Prostate gland (tissue), 2 donors: ENCODE results near the gene EOLA1. TPM values are rescaled to one million over a fixed set of nuclear protein-coding genes. Genes with fewer than 3 reads are reported as not detected.
"Not testable (repeated sequence)": the region's sequence is repeated elsewhere in the genome, so short reads cannot be mapped to it uniquely, and the experiment has no call there.

Experiments
- DNase-seq: peaks from one replicate; pipeline ENCODE4 v3.0.0-alpha.2; 2019; ENCODE audit warnings: low spot score
- H3K27ac ChIP-seq, 2 donors: fragments of 200-600 bp; sonication (generic); 2 replicates each; pipeline ENCODE4 v1.5.1; 2017 to 2019
- H3K27me3 ChIP-seq: fragments of 200-600 bp; sonication (generic); replicated peaks from 2 replicates; pipeline ENCODE4 v1.5.1; 2019; ENCODE audit not compliant: insufficient read depth
- H3K36me3 ChIP-seq, 2 donors: fragments of 200-600 bp; sonication (generic); 1 replicate in 1 of 2; 2 replicates in 1 of 2; pipeline versions ENCODE4 v1.5.1 to v1.8.1; 2017 to 2019
- H3K4me1 ChIP-seq: fragments of 200-600 bp; sonication (generic); replicated peaks from 2 replicates; pipeline ENCODE4 v1.5.1; 2019
- H3K4me3 ChIP-seq, 2 donors: fragments of 200-600 bp; sonication (generic); 2 replicates each; pipeline ENCODE4 v1.5.1; 2017 to 2019
- H3K9me3 ChIP-seq: fragments of 200-600 bp; sonication (generic); 2 replicates; pipeline ENCODE4 v1.5.1; 2017
- POLR2A ChIP-seq: fragments of 450-650 bp; IDR thresholded peaks from one replicate; pipeline ENCODE4 v1.6.1; 2016; ENCODE audit warnings: antibody characterized with exemption, mild to moderate bottlenecking
- POLR2AphosphoS5 ChIP-seq: sonication (generic); formaldehyde crosslinking; IDR thresholded peaks from one replicate; pipeline ENCODE4 v1.6.1; 2017; ENCODE audit warnings: antibody characterized with exemption
- WGBS: methylation state at CpG from one replicate; pipeline ENCODE4 v1.1.5; 2018; 5-methylcytosine and 5-hydroxymethylcytosine counted together
- intact Hi-C: fragments of 100-400 bp; cut with DNase I; formaldehyde crosslinking; loops from one replicate; pipeline ENCODE4 v1.14.2; 2022
- total RNA-seq, 2 donors: library from RNA; depleted of rRNA; stranded (reverse); fragments of >200 nt; gene quantifications; one replicate each; pipeline ENCODE4 v1.1.0, GENCODE V29; 2016
- TF ChIP-seq, protein P1 (sequence below), 4 experiments: fragments of 200-600 bp in 2 of 4; fragments of 450-650 bp in 2 of 4; sonication (generic) in 2 of 4; IDR thresholded peaks; 1 replicate in 3 of 4; 2 replicates in 1 of 4; pipeline ENCODE4 v1.5.1; 2016 to 2019; ENCODE audit warnings: antibody characterized with exemption in 4 of 4, mild to moderate bottlenecking in 2 of 4, moderate library complexity in 2 of 4

The EOLA1 gene
- total RNA-seq, 2 donors from 2014 or later: 13.9 to 17.7 TPM

DNA sequence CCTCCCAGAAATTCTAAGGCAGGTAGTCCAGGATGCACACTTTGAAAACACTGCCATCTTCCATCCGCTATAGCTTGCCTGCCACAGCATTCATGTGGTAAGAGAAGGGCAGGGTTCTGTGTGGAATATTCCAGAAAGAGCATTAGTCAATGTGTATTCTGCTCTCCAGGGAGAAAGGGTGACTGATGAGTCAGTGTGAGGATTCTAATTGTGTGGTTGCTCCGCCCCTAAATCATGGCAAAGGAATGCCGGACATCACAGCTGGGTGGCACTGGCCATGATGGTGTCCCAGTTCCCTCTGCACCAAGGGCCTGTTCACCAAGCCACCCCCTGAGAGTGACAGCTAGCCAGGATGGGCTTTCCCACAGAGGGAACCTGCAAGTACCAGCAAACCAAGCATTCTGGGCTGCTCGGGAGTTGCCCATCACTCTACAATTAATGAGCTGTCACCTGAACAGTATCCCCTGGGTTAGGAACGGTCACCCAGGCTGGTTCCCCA is 45.2 kb upstream of the EOLA1 start:
- no peaks in the 10 kb centered on the region for H3K4me1 ChIP-seq
- no peak for DNase-seq
- no peaks in the 10 kb centered on the region for H3K36me3 ChIP-seq
- 92% methylated on average over 4 of the region's 5 CpGs for whole genome bisulfite sequencing
- TF ChIP-seq POLR2A (no peak), POLR2AphosphoS5 (no peak)
- TF ChIP-seq, protein P1, sequence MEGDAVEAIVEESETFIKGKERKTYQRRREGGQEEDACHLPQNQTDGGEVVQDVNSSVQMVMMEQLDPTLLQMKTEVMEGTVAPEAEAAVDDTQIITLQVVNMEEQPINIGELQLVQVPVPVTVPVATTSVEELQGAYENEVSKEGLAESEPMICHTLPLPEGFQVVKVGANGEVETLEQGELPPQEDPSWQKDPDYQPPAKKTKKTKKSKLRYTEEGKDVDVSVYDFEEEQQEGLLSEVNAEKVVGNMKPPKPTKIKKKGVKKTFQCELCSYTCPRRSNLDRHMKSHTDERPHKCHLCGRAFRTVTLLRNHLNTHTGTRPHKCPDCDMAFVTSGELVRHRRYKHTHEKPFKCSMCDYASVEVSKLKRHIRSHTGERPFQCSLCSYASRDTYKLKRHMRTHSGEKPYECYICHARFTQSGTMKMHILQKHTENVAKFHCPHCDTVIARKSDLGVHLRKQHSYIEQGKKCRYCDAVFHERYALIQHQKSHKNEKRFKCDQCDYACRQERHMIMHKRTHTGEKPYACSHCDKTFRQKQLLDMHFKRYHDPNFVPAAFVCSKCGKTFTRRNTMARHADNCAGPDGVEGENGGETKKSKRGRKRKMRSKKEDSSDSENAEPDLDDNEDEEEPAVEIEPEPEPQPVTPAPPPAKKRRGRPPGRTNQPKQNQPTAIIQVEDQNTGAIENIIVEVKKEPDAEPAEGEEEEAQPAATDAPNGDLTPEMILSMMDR (IDR thresholded peaks at IDR 0.05): no peak
- H3K27ac ChIP-seq: no peak overlapping the region
- no peaks in the 10 kb centered on the region for H3K27me3 ChIP-seq
- intact Hi-C loops: no loop called here
- H3K4me3 ChIP-seq: no peak overlapping the region
- no peaks in the 10 kb centered on the region for H3K9me3 ChIP-seq

DNA sequence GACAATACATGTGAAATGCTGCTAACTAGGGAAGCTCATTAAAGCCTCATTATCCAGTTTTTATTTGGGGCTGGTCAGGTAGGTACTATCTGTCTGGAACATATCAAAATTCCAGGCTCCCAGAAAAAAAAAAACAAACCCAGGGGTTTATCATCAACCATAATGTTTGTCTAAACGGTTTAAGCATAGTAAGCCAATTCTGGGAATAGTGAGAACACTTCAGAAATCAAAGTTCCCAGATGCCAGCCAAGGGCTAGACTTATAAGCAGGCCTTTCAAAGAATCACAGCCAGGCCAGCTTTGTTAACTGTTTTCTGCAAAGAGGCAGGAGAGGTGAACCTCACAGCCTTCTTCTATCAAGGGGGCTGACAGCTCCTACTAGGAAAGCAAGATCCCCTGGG is 43.8 kb upstream of the EOLA1 start:
- Histone ChIP-seq H3K4me3 (no peak overlapping the region), H3K9me3 (no peaks in the 10 kb centered on the region), H3K4me1 (no peaks in the 10 kb centered on the region), H3K27me3 (no peaks in the 10 kb centered on the region), H3K27ac (no peak overlapping the region), H3K36me3 (no peaks in the 10 kb centered on the region)
- TF ChIP-seq POLR2AphosphoS5 (no peak), POLR2A (no peak)
- TF ChIP-seq, protein P1 (IDR thresholded peaks at IDR 0.05): no peak
- 75% methylated on average over 1 of the region's 1 CpG for WGBS
- DNase-seq: no peak
- intact Hi-C loops: no loop called here

DNA sequence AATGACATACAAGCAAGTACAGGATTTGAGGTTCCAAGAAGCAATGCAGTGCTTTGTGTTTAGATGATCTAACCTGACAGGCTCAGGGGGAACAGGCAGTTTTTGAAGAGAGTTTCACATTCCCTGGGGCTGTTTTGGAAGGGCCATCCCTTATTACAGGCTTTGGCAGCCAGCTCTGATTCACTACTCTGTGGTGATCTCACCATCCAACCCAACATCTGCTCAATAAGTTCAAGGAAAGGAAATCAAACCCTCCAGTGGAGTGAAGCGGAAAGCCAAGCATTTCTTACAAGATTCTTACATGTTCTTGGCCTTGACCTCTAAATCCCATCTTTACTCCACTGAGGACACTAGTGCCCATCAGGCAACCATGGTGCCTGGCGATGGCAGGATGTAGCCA is 43.2 kb upstream of the EOLA1 start:
- DNase-seq: no peak
- no peaks in the 10 kb centered on the region for H3K9me3 ChIP-seq
- H3K4me1 ChIP-seq: no peaks in the 10 kb centered on the region
- 93% methylated on average over 2 of the region's 2 CpGs for WGBS
- no peaks in the 10 kb centered on the region for H3K27me3 ChIP-seq
- H3K36me3 ChIP-seq: no peaks in the 10 kb centered on the region
- no peak overlapping the region for H3K4me3 ChIP-seq
- no peak overlapping the region for H3K27ac ChIP-seq
- TF ChIP-seq, protein P1 (IDR thresholded peaks at IDR 0.05): no peak
- TF ChIP-seq POLR2AphosphoS5 (no peak), POLR2A (no peak)
- intact Hi-C loops: no loop called here

DNA sequence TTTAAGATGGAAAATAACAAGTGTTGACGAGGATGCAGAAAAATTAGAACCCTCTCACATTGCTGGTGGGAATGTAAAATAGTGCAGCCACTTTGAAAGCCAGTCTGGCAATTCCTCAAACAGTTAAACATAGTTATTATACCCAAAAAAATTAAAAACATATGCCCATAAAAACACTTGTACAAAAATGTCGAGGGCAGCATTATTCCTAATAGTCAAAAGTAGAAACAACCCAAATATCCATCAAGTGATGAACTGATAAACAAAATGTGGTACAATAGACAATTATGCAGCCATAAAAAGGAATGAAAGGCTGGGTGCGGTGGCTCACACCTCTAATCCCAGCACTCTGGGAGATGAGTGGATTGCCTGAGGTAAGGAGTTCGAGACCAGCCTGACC is 42.0 kb upstream of the EOLA1 start:
- 91% methylated on average over 4 of the region's 4 CpGs for WGBS
- TF ChIP-seq POLR2A (no peak), POLR2AphosphoS5 (no peak)
- TF ChIP-seq, protein P1 (IDR thresholded peaks at IDR 0.05): no peak
- intact Hi-C loops: no loop called here

DNA sequence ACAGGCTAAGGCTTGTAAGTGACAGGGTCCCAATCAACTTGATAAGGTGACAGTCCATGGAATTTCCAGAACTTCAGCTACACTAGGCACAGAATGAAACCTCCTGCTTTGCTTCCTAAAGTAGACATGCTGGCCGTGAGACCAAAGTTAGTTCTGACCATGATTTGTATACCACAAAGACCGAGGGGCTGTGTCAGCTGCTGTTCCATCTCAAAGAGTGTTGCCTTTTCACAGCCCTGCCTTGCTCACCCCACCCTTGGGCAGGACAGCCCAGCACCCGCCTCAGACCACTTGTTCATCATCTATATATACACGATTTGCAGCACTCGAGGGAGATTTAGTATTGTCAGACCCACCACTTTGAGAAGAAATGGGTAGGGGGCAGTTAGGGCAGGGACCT is 41.0 kb upstream of the EOLA1 start:
- Histone ChIP-seq H3K27me3 (no peaks in the 10 kb centered on the region), H3K4me3 (no peak overlapping the region), H3K4me1 (no peaks in the 10 kb centered on the region), H3K36me3 (no peaks in the 10 kb centered on the region), H3K9me3 (no peaks in the 10 kb centered on the region), H3K27ac (no peak overlapping the region)
- intact Hi-C loops: no loop called here
- DNase-seq: no peak
- WGBS: 84% methylated on average over 4 of the region's 5 CpGs
- TF ChIP-seq, protein P1 (IDR thresholded peaks at IDR 0.05): no peak
- TF ChIP-seq POLR2AphosphoS5 (no peak), POLR2A (no peak)

More for the DNA sequence above, 42.0 kb upstream of the EOLA1 start:
- Histone ChIP-seq H3K4me3 (no peak overlapping the region), H3K4me1 (no peaks in the 10 kb centered on the region), H3K27ac (no peak overlapping the region), H3K27me3 (no peaks in the 10 kb centered on the region), H3K36me3 (no peaks in the 10 kb centered on the region), H3K9me3 (no peaks in the 10 kb centered on the region)
- DNase-seq: no peak

DNA sequence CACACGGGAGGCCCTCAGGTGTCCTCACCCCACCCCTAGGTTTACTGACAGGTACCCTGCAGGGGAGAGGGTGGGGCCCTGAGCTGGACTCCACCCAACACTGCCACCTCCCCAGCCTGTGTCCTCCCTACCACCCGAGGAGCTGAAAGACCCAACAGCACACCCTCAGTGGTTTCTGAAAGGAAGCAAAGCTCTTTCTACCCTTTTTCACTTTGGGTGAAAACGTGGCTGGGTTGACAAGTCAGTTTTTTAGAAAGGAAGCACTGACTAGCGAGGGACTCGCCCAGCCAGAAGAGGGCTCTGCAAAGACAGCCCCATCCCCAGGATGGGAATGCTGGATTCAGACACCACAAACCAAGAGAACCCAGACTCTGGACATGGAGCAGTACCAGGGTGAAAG is 37.9 kb upstream of the EOLA1 start:
- 50% methylated on average over 2 of the region's 5 CpGs for WGBS
- DNase-seq, H3K36me3 ChIP-seq, H3K4me1 ChIP-seq, H3K27ac ChIP-seq, intact Hi-C loops, H3K27me3 ChIP-seq, H3K9me3 ChIP-seq, H3K4me3 ChIP-seq: not testable (repeated sequence)

DNA sequence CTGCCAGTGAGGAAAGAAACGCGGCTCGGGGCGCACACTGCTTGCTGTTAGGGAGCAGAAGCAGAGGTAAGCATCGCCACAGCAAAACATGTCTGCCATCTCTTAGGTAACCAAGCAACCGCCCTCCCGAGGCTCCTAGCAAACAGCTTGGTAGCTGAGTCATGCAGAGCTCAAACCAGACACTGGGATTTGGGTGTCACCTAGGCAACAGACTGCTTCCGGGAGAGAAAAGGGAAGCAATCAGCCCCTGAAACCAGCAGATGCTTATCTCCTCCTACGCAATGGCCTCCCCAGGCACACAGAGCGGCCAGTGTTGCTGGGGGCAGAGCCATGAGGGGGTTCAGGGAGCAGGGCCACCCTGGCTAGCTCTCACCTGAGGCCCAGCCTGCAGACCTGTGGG is 37.4 kb upstream of the EOLA1 start:
- WGBS: no CpG with 5 or more reads among the region's 10 CpGs
- not testable (repeated sequence) for H3K4me3 ChIP-seq

More for the DNA sequence above, 37.4 kb upstream of the EOLA1 start:
- H3K4me1 ChIP-seq, H3K27me3 ChIP-seq, H3K36me3 ChIP-seq, DNase-seq, H3K9me3 ChIP-seq, intact Hi-C loops, H3K27ac ChIP-seq: not testable (repeated sequence)
